ENCODE data around the gene ORMDL3.

ORMDL3 gene

GRCh38 chr17:39965017-39965699 is 37.8 kb upstream of the ORMDL3 start:
- Histone ChIP-seq H3K27me3 (ENCODE audit: insufficient read depth, low read length, poor library complexity) (peaks cover 10% of the 10 kb centered on the region), H3K36me3 (ENCODE audit: insufficient read depth, low read length) (no peaks in the 10 kb centered on the region)

GRCh38 chr17:39963829-39964228 is 36.4 kb upstream of the ORMDL3 start:
- Histone ChIP-seq H3K4me2 (ENCODE audit: insufficient read depth, low read length) (no peak overlapping the region), H3K4me1 (ENCODE audit: insufficient read depth, low read length) (peaks cover 5% of the 10 kb centered on the region), H3K27ac (ENCODE audit: low read length) (no peak overlapping the region), H3K9ac (ENCODE audit: low read depth, low read length) (no peak overlapping the region), H4K20me1 (ENCODE audit: insufficient read depth, low read length) (no peaks in the 10 kb centered on the region), H3K36me3 (ENCODE audit: insufficient read depth, low read length) (no peaks in the 10 kb centered on the region), H3K79me2 (ENCODE audit: insufficient read depth, low read length) (no peaks in the 10 kb centered on the region), H3K27me3 (ENCODE audit: insufficient read depth, low read length, poor library complexity) (peaks cover 3% of the 10 kb centered on the region), H2AFZ (ENCODE audit: low read depth, low read length) (no peak overlapping the region), H3K9me3 (ENCODE audit: insufficient read depth, low read length, severe bottlenecking) (no peaks in the 10 kb centered on the region), H3K4me3 (ENCODE audit: low read depth in 1 of 2, low read length in 2 of 2) (no peak overlapping the region)
- no peak for TF ChIP-seq CTCF (IDR thresholded peaks at IDR 0.05; ENCODE audit: borderline replicate concordance, extremely low read depth, low read length, poor library complexity, severe bottlenecking)
- no peak for TF ChIP-seq EZH2 (IDR thresholded peaks at IDR 0.05; ENCODE audit: borderline replicate concordance, low read depth, low read length, severe bottlenecking)
- ATAC-seq (ENCODE audit: insufficient read depth, low read depth) = no peak
- DNase-seq = no peak

More at GRCh38 chr17:39965017-39965699, 37.8 kb upstream of the ORMDL3 start:
- no peak overlapping the region for H2AFZ ChIP-seq (ENCODE audit: low read depth, low read length)
- no peaks in the 10 kb centered on the region for H3K9me3 ChIP-seq (ENCODE audit: insufficient read depth, low read length, severe bottlenecking)
- no peaks in the 10 kb centered on the region for H3K79me2 ChIP-seq (ENCODE audit: insufficient read depth, low read length)
- H4K20me1 ChIP-seq (ENCODE audit: insufficient read depth, low read length) = no peaks in the 10 kb centered on the region
- H3K4me3 ChIP-seq (ENCODE audit: low read depth in 1 of 2, low read length in 2 of 2) = no peak overlapping the region
- H3K9ac ChIP-seq (ENCODE audit: low read depth, low read length) = no peak overlapping the region
- no peak overlapping the region for H3K27ac ChIP-seq (ENCODE audit: low read length)
- no peaks in the 10 kb centered on the region for H3K4me1 ChIP-seq (ENCODE audit: insufficient read depth, low read length)
- H3K4me2 ChIP-seq (ENCODE audit: insufficient read depth, low read length) = no peak overlapping the region
- DNase-seq = no peak
- no peak for ATAC-seq (ENCODE audit: insufficient read depth, low read depth)
- TF ChIP-seq CTCF (IDR thresholded peaks at IDR 0.05; ENCODE audit: borderline replicate concordance, extremely low read depth, low read length, poor library complexity, severe bottlenecking) = no peak
- TF ChIP-seq EZH2 (IDR thresholded peaks at IDR 0.05; ENCODE audit: borderline replicate concordance, low read depth, low read length, severe bottlenecking) = no peak

GRCh38 chr17:39962642-39963220 is 35.3 kb upstream of the ORMDL3 start, which contains the start of gene GSDMA:
Gene GSDMA, plus strand, starts transcription at chr17:39963004. Its CDS starts 2,684 bp downstream, at chr17:39965688.
- Histone ChIP-seq H3K27ac (ENCODE audit: low read length) (no peak within 1 kb of the TSS), H3K4me3 (ENCODE audit: low read depth in 1 of 2, low read length in 2 of 2) (no peak within 1 kb of the TSS), H3K36me3 (ENCODE audit: insufficient read depth, low read length) (no peaks in the 10 kb centered on the region), H4K20me1 (ENCODE audit: insufficient read depth, low read length) (no peaks in the 10 kb centered on the region), H3K4me1 (ENCODE audit: insufficient read depth, low read length) (peaks cover 7% of the 10 kb centered on the region), H3K9me3 (ENCODE audit: insufficient read depth, low read length, severe bottlenecking) (no peaks in the 10 kb centered on the region), H3K79me2 (ENCODE audit: insufficient read depth, low read length) (no peaks in the 10 kb centered on the region), H2AFZ (ENCODE audit: low read depth, low read length) (no peak within 1 kb of the TSS), H3K4me2 (ENCODE audit: insufficient read depth, low read length) (no peak within 1 kb of the TSS), H3K27me3 (ENCODE audit: insufficient read depth, low read length, poor library complexity) (no peaks in the 10 kb centered on the region), H3K9ac (ENCODE audit: low read depth, low read length) (no peak within 1 kb of the TSS)
- no peak for ATAC-seq (ENCODE audit: insufficient read depth, low read depth)
- TF ChIP-seq EZH2 (IDR thresholded peaks at IDR 0.05; ENCODE audit: borderline replicate concordance, low read depth, low read length, severe bottlenecking) (no peak), CTCF (IDR thresholded peaks at IDR 0.05; ENCODE audit: borderline replicate concordance, extremely low read depth, low read length, poor library complexity, severe bottlenecking) (no peak)
- DNase-seq = no peak

Data from DND-41 (cell line).